Endothelial cell of umbilical vein (primary cell): ENCODE results near the gene IL10. TPM values are rescaled to one million over a fixed set of nuclear protein-coding genes. Genes with fewer than 3 reads are reported as not detected.

Experiments
- BruUV-seq: library from RNA; stranded (reverse); fragments of 400-500 nt; replicated peaks from 2 replicates; lab custom pipeline; 2021; lab: Mats Ljungman, UMichigan
- CTCF ChIA-PET: fragments of 300-600, 350-600 bp; sonication (Branson Sonifier 250); formaldehyde crosslinking; loops from one replicate; lab custom pipeline; 2021; ENCODE audit warnings: antibody characterized with exemption, inconsistent platforms; lab: Charles Lee
- POLR2A ChIA-PET: fragments of 300-600, 350-600 bp; sonication (Branson Sonifier 250); formaldehyde crosslinking; loops from one replicate; lab custom pipeline; 2021; ENCODE audit warnings: antibody characterized with exemption, inconsistent platforms; lab: Charles Lee
- DNase-seq: peaks from one replicate; pipeline ENCODE4 v3.0.0-alpha.2; 2011; ENCODE audit warnings: low read depth, low spot score
- FAIRE-seq: peaks from 2 replicates; lab custom pipeline; 2011; peaks lifted over from hg19 to GRCh38; lab: Jason Lieb, UNC
- H2AFZ ChIP-seq: 2 replicates; pipeline ENCODE4 v1.6.0; 2012; ENCODE audit warnings: low read depth, low read length, control low read depth, inconsistent platforms
- H3K27ac ChIP-seq: 2 replicates; pipeline ENCODE4 v1.5.1; 2011; ENCODE audit warnings: low read depth, mild to moderate bottlenecking, control low read depth, low read length, moderate library complexity; ENCODE audit not compliant: insufficient read depth
- H3K27me3 ChIP-seq, 2 experiments: 2 replicates each; pipeline versions ENCODE4 v1.6.0 to v1.6.1; 2011; ENCODE audit warnings: low read length in 2 of 2, mixed read lengths in 1 of 2; ENCODE audit not compliant: control insufficient read depth in 2 of 2, insufficient read depth in 2 of 2
- H3K36me3 ChIP-seq, 2 experiments: 2 replicates in 1 of 2; 3 replicates in 1 of 2; pipeline ENCODE4 v1.5.1; 2011; ENCODE audit warnings: low read length in 2 of 2, mild to moderate bottlenecking in 1 of 2, moderate library complexity in 1 of 2; ENCODE audit not compliant: control insufficient read depth in 2 of 2, insufficient read depth in 2 of 2; ENCODE audit errors: extremely low read depth in 1 of 2
- H3K4me1 ChIP-seq: 3 replicates; pipeline ENCODE4 v1.5.1; 2011; ENCODE audit warnings: mild to moderate bottlenecking, low read length; ENCODE audit not compliant: control insufficient read depth, insufficient read depth; ENCODE audit errors: extremely low read depth
- H3K4me2 ChIP-seq: 2 replicates; pipeline ENCODE4 v1.6.1; 2011; ENCODE audit warnings: low read length, control low read depth, mixed read lengths; ENCODE audit not compliant: insufficient read depth
- H3K4me3 ChIP-seq, 3 experiments: fragments of 200-600 bp in 1 of 3; sonication (generic), shearing (Covaris generic) in 1 of 3; replicated peaks in 1 of 3; 2 replicates each; pipeline ENCODE4 v1.5.1; 2011 to 2016; ENCODE audit warnings: control low read depth in 3 of 3, low read length in 3 of 3, mild to moderate bottlenecking in 2 of 3, inconsistent platforms in 1 of 3, low read depth in 1 of 3, moderate library complexity in 1 of 3; ENCODE audit not compliant: insufficient read depth in 1 of 3
- H3K79me2 ChIP-seq: 2 replicates; pipeline ENCODE4 v1.6.0; 2012; ENCODE audit warnings: low read length, inconsistent platforms; ENCODE audit not compliant: control insufficient read depth, insufficient read depth
- H3K9ac ChIP-seq: replicated peaks from 2 replicates; pipeline ENCODE3; 2011; ENCODE audit warnings: low read length, control low read depth; ENCODE audit not compliant: insufficient read depth; ENCODE audit errors: extremely low read depth
- H3K9me1 ChIP-seq: replicated peaks from 3 replicates; pipeline ENCODE4 v1.6.0; 2011; ENCODE audit warnings: mild to moderate bottlenecking, low read length; ENCODE audit not compliant: control insufficient read depth, insufficient read depth; ENCODE audit errors: extremely low read depth
- H3K9me3 ChIP-seq: replicated peaks from 2 replicates; pipeline ENCODE4 v1.5.1; 2012; ENCODE audit warnings: low read length, inconsistent platforms; ENCODE audit not compliant: control insufficient read depth, insufficient read depth
- H4K20me1 ChIP-seq: replicated peaks from 2 replicates; pipeline ENCODE3; 2011; ENCODE audit warnings: mild to moderate bottlenecking, low read length; ENCODE audit not compliant: control insufficient read depth, insufficient read depth; ENCODE audit errors: extremely low read depth
- EZH2 ChIP-seq: IDR thresholded peaks from 2 replicates; pipeline ENCODE4 v1.6.1; 2012; ENCODE audit warnings: borderline replicate concordance, low read depth, mild to moderate bottlenecking, moderate library complexity, low read length, inconsistent platforms; ENCODE audit not compliant: severe bottlenecking
- FOS ChIP-seq: IDR thresholded peaks from 2 replicates; pipeline ENCODE4 v1.6.1; 2011; ENCODE audit warnings: mild to moderate bottlenecking, low read length, moderate library complexity, borderline replicate concordance; ENCODE audit not compliant: insufficient read depth
- GATA2 ChIP-seq: IDR thresholded peaks from 2 replicates; pipeline ENCODE4 v1.7.0; 2011; ENCODE audit warnings: low read depth, mild to moderate bottlenecking, moderate library complexity, mixed read lengths, low read length; ENCODE audit not compliant: insufficient read length, insufficient read depth
- JUN ChIP-seq: IDR thresholded peaks from 2 replicates; pipeline ENCODE4 v1.6.1; 2011; ENCODE audit warnings: borderline replicate concordance, low read depth; ENCODE audit not compliant: insufficient read length, insufficient read depth
- MYC ChIP-seq: IDR thresholded peaks from one replicate; pipeline ENCODE4 v1.6.1; 2011; ENCODE audit warnings: mild to moderate bottlenecking, low read depth, low read length
- POLR2A ChIP-seq: IDR thresholded peaks from 2 replicates; pipeline ENCODE4 v1.6.1; 2012; ENCODE audit warnings: low read depth, mild to moderate bottlenecking, control low read depth, low read length
- POLR2AphosphoS5 ChIP-seq: IDR thresholded peaks from 2 replicates; pipeline ENCODE4 v1.6.1; 2012; ENCODE audit warnings: low read depth, mild to moderate bottlenecking, control low read depth, low read length, moderate library complexity; ENCODE audit not compliant: insufficient read depth
- dilution Hi-C: fragments of 300-500 bp; cut with MboI; formaldehyde crosslinking; loops from one replicate; pipeline ENCODE4 v1.15.0; 2019; ENCODE audit warnings: low sequenced_read_pairs; ENCODE audit not compliant: extremely low pct_ligation_motif_present
- intact Hi-C: fragments of 100-400 bp; cut with micrococcal nuclease; formaldehyde crosslinking; loops from one replicate; pipeline ENCODE4 v1.10.0; 2022
- polyA plus RNA-seq, 4 experiments: library from polyadenylated mRNA; depleted of rRNA in 3 of 4; stranded (reverse) in 3 of 4; unstranded in 1 of 4; fragments of >200 nt; gene quantifications; 2 replicates each; pipeline versions ENCODE4 v1.2.1 to v1.2.3, GENCODE V29; 2011 to 2012; ENCODE audit warnings: missing spikeins in 1 of 4
- total RNA-seq: library from RNA; stranded (reverse); gene quantifications from 2 replicates; pipeline ENCODE4 v1.2.3, GENCODE V29; 2021
- TF ChIP-seq, protein P1 (sequence below), 2 donors: IDR thresholded peaks; 1 replicate in 1 of 2; 2 replicates in 1 of 2; pipeline ENCODE4 v1.5.1; 2011; ENCODE audit warnings: low read length in 2 of 2, mild to moderate bottlenecking in 2 of 2, moderate library complexity in 2 of 2, control low read depth in 1 of 2, inconsistent platforms in 1 of 2, low read depth in 1 of 2; ENCODE audit not compliant: insufficient read depth in 1 of 2; ENCODE audit errors: extremely low read depth in 1 of 2
- TF ChIP-seq, protein P2 (sequence below): IDR thresholded peaks from 2 replicates; pipeline ENCODE4 v1.6.1; 2011; ENCODE audit not compliant: insufficient read depth, insufficient read length

IL10 gene
- total and polyA plus RNA-seq, 2 donors (not counting 3 experiments of a cell fraction or from before 2014, with no cell fraction given), result not detected

DNA sequence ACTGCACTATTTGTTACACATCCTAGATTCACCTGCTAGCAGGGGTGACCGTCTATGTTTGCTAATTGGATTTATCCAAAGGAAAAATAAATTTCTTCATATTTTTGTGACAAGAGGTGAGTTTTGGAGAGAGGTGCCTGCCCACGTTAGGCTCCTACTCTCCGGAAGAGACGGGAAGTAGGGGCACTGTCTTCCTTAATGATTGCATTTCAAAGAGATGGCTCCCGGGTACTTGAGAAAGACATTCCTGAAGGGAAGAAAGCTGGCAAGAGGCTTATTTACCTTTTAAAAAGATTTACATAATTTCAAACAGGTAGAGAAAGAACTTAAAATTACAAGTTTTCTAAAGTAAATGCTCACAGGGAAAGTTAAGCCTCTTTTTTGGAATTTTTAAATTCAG lies 20.4 kb downstream of the IL10 start:
- no peaks in the 10 kb centered on the region for H3K9me1 ChIP-seq
- no peak overlapping the region for H3K9ac ChIP-seq
- H3K4me1 ChIP-seq, result no peaks in the 10 kb centered on the region
- no peaks in the 10 kb centered on the region for H3K79me2 ChIP-seq
- H3K9me3 ChIP-seq, result no peaks in the 10 kb centered on the region
- dilution Hi-C loops, result no loop called here
- CTCF ChIA-PET, result no interaction called here
- intact Hi-C loops, result no loop called here
- no peak for DNase-seq
- POLR2A ChIA-PET, result no interaction called here
- H3K36me3 ChIP-seq, result no peaks in the 10 kb centered on the region
- H3K4me3 ChIP-seq, result no peak overlapping the region
- H3K4me2 ChIP-seq, result no peak overlapping the region
- no peak for FAIRE-seq
- no TSS peak for BruUV-seq
- no peaks in the 10 kb centered on the region for H4K20me1 ChIP-seq
- TF ChIP-seq, protein P1, sequence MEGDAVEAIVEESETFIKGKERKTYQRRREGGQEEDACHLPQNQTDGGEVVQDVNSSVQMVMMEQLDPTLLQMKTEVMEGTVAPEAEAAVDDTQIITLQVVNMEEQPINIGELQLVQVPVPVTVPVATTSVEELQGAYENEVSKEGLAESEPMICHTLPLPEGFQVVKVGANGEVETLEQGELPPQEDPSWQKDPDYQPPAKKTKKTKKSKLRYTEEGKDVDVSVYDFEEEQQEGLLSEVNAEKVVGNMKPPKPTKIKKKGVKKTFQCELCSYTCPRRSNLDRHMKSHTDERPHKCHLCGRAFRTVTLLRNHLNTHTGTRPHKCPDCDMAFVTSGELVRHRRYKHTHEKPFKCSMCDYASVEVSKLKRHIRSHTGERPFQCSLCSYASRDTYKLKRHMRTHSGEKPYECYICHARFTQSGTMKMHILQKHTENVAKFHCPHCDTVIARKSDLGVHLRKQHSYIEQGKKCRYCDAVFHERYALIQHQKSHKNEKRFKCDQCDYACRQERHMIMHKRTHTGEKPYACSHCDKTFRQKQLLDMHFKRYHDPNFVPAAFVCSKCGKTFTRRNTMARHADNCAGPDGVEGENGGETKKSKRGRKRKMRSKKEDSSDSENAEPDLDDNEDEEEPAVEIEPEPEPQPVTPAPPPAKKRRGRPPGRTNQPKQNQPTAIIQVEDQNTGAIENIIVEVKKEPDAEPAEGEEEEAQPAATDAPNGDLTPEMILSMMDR (IDR thresholded peaks at IDR 0.05; ENCODE audit: extremely low read depth in 1 of 2, insufficient read depth in 1 of 2, low read depth in 1 of 2, low read length in 2 of 2), result no peak
- TF ChIP-seq POLR2AphosphoS5 (no peak), POLR2A (no peak), FOS (no peak), JUN (no peak), GATA2 (no peak), EZH2 (no peak), MYC (no peak)
- TF ChIP-seq, protein P2, sequence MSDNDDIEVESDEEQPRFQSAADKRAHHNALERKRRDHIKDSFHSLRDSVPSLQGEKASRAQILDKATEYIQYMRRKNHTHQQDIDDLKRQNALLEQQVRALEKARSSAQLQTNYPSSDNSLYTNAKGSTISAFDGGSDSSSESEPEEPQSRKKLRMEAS, result no peak
- peaks cover 6 to 13% of the 10 kb centered on the region in 2 experiments for H3K27me3 ChIP-seq
- no peak overlapping the region for H2AFZ ChIP-seq
- H3K27ac ChIP-seq, result no peak overlapping the region
